G401 (cell line): ENCODE measurements around the gene RXRA. TPM values are rescaled to one million over a fixed set of nuclear protein-coding genes. Genes with fewer than 3 reads are reported as not detected.

Source experiments
- DNase-seq: peaks from one replicate; pipeline ENCODE4 v3.0.0-alpha.2; 2015; ENCODE audit warnings: low spot score
- in situ Hi-C: cut with HindIII; loops from 2 replicates; pipeline ENCODE4 v1.10.0; 2016; ENCODE audit warnings: low sequenced_read_pairs, mixed read lengths
- total RNA-seq: library from RNA; depleted of rRNA; stranded (reverse); fragments of >200 nt; shearing (Covaris generic); gene quantifications from 2 replicates; pipeline ENCODE4 v1.2.3, GENCODE V29; 2014

RXRA gene
- total RNA-seq, 1 experiment from 2014 or later, result 18.9 TPM

DNA sequence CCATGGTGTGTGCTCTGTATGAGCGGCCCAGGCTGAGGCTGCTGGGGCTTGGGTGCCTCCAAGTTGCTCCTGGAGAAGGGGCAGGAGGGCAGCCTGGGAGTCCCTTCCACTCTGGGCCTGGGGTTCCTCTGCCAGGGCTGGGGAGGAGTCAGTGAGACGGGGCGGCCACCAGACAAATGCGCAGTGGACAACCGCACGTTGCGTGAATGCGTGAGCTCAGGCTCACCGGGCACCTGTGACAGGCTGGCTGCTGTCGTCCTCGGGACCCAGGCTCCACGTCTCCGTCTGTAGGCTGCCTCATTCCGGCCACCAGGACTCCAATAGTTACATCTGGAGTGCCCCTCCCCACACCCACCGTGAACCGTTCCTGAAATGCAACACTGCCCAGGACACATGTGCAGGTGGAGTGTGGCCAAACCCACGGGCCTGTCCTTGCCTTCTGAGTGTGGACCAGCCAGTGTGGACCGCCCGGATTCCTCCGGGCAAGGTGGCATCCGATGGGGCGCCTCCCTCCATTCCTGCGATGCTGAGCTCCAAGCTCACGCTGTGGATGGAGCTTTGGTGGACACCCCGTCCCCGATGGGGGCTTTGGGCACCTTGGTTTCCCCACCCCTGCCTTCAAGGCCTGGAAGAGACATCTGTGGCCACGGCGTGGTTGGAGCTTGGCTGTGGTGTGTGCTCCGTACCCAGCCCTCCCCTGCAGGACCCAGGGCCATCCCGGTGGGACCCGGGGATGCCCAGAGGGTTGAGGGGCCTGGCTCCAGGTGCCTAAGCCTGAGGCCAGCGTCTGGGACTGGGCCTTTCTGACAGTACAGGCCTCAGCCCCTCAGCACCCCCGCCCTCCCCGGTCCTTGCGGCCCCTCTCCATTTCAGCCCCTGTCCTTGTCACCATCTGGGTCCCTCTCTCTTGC, 34.0 kb upstream of the RXRA start:
- no peak for DNase-seq

DNA sequence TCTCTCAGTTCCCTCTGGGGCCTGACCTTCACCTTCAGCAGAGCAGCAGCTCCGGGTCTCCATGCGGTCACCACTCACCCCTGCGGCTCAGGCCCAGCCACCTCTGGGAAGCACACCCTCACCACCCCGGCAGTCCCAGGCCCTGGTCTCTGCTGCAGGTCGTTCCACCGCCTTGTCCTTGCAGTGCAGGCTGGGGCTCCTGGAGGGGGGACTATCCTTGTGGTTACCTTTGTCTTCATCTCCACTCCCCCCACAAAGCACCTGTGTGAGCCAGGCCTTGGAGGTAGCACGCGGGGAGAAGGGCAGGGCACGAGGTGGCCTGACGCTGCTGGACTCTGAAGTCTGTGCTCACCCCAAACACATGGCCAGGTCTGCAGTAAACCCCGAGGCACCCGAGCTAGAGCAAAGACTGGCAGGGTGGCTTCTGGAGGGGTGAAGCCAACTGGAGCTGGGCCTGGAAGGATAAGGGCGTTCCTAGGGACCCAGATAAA, 33.2 kb upstream of the RXRA start:
- in situ Hi-C loops, result no loop called here
- DNase-seq, result no peak

More for the DNA sequence above, 34.0 kb upstream of the RXRA start:
- in situ Hi-C loops, result no loop called here

DNA sequence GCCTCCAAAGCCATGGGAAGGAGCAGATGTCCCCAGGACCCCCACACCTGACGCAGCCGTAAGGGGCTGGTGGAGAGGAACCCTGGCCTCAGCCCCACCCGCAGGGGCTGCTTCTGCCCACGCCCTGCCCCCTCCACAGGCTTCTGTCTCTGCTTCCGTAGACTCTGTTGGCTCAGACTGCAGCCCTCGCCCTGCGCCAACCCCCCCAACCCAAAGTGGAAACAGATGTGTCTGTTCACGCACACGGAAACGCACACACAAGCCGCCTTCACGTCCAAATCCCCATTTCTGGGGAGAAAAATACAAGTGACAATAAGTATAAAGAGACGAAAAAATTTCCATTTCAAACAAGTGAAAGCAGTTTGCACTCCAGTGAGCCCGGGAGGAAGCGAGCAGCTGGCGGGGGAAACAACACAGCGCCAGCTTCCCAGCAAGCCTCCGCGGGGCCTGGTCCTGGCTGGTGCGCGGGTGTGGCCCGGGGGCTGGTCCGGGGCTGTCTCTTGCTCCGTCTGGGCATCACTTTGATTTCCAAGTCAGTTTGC, 32.6 kb upstream of the RXRA start:
- DNase-seq, result no peak
- in situ Hi-C loops, result no loop called here

DNA sequence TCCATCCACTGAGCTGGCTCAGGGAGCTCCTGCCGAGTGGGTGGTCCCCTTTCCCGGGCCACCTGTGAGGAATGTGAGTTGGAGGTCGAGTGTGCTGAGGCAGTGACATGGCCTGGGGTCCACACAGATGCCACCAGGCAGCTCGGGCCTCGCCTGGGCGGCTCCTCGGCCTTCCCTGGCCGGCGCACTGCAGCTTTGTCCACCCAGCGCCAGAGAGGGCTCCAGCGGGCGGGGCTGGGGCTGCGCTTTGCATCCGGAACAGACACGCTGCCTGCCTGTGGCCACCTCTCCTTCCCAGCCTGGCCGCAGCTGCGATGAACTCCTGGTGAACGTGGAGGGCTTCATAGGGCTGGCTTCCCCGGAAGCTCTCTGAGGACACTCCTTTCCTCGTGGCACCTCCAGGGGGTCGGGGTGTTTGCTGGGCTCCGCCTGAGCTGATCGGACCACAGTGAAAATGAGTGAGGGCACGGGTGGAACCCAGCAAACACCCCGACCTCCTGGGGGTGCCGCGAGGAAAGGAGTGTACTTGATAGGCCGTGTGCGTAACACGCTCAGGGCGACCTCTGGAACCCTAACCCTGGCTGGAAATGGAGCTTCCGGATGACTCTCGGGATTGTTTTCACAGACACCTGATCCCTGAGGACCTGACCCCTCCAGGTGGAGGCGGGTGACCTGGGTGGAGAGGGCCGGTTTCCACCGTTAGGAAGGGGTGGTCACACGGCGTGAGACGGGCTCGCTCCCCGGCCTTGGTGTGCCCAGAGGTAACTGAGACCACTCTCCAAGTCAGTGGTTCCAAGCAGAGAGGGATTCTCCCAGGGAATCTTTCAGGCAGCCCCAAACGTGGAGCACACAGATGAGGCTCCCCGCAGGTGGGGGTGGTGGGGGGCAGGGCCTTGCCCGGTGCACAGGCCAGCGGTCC, 31.8 kb upstream of the RXRA start:
- in situ Hi-C loops, result no loop called here
- no peak for DNase-seq

DNA sequence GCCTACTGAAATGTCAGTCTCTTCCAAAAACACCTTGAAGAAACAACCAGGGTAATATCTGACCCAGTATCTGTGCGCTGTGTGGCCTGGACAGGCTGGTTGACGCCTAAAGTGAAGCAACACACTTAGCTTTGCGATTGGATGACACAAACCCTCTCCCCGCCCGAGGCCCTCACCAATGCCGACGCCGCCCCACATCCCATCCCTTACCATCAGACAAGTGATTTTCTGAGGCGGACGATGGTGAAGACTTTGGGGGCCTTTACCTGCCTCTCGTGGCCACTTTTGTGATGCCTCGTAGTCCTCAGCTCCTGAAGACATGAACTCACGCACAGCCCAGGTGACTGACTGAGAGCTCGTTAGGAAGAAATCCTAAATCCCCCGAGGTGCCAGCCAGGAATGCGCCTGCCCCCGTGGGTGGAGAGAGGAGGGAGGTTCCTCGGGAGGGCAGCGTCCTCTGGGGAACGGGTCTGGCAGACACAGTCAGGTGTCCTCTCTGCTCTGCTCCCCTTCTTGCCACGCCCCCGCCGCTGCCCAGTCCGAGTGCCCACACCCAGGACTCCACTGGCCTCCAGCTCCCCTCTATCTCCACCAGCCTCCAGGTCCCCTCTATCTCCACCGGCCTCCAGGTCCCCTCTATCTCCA, 31.0 kb upstream of the RXRA start:
- DNase-seq, result no peak
- in situ Hi-C loops, result no loop called here

DNA sequence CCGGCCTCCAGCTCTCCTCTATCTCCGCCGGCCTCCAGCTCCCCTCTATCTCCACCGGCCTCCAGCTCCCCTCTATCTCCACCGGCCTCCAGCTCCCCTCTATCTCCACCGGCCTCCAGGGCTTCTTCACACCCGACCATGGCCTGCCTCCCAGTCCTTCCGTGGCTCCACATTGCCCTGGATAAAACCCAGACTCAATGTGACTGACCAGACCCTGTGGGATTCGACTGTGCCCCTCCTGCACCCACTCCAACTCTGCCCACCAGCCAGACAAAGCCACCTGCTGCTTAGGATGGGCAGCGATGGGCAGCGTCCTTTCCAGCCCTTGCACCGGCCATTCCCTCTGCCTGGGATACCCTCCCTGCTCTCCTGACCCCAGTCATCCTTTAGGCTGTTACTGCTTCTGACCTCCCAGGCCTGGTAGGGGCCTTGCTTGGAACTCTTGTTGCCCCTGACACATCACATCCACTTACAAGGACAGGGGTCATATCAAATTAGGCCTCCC, 30.5 kb upstream of the RXRA start:
- in situ Hi-C loops, result no loop called here
- DNase-seq, result no peak

DNA sequence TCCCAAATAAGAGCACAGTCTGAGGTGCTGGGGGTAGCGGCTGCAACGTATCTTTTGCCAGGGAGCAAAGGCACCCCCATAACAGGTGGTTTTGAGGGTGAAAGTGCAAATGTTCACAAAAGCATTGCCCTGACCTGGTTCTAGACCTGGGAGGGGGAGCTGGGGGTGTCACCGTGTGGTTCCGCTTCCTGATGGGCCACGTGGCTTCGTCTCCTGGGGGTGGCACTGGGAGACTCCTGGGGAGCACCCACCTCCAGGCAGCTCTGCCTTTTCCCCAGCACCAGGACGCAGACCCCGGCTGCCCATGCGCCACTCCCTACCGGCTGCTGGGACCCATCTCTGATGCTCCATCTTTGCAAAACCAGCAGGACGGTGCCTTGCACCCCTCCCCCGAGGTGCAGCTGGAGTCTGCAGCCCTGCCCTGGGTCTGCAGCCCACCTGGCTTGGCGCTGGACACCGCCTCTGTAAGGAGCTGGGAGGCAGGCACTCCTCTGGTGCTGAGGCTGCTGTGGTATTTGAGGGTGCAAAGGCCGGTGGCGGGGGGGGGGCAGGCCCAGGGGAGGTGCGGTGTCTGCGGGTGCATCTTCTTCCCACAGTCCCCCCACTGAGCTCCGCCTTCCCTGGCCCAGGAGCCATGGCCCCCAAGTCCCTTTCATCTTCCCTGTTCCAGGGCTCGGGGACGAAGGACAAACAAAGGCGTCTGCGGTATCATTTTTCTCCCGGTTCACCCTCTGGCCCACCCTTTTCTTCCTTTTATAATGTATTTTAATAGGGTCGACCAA, 29.8 kb upstream of the RXRA start:
- in situ Hi-C loops, result no loop called here

DNA sequence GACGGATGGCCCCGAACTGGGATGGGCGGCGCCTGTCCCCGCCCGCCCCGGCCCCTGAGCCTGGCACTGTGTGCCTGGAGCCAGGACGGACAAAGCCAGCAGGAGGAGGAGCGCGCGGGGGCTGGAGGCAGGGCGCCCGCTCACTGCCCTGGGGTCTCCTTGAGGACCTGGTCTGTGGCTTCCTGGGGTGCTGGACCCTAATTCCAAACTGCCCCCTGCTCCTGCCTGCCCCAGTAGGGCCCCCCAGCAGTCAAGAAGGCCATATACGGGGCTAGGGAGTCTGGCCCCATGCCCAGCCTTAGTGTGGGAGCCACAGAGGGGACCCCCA, 29.2 kb upstream of the RXRA start:
- in situ Hi-C loops, result no loop called here
- no peak for DNase-seq

More for the DNA sequence above, 29.8 kb upstream of the RXRA start:
- no peak for DNase-seq

DNA sequence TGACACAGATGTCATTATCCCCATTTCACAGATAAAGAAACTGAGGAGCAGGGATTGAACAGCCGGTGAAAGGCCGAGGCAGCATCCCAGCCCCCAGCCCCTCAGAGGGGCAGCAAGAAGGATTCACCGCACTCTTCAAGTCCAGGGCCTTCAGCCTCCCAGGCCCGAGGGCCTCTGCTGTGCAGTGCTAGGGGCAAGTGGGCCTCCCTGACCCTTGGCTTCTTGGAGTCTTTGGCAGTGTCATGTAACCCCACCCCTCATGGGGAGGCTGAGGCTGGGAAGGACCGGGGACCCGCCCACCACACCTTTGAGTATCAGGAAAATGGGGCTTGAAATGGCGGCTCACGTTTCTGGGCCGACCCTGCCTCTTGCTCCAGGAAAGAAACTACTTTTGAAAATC, 28.7 kb upstream of the RXRA start:
- in situ Hi-C loops, result no loop called here
- DNase-seq, result no peak

DNA sequence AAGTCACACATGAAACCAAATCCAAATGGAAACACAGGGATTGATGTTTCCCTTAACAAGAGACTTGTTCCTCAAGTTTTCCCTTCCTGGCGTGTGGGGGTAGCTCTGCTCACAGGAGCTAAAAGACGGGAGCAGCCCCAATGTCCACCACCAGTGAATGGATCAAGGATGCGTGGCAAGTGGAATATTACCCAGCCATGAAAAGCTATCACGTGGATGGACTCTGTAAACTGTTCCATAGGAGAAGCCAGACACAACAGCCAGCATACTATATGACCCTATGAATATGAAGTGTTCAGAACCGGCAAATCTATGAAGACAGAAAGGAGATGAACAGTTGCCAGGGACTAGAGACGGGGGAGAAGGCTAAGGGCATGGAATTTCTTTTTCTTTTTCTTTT, 28.3 kb upstream of the RXRA start:
- in situ Hi-C loops, result no loop called here
- no peak for DNase-seq

DNA sequence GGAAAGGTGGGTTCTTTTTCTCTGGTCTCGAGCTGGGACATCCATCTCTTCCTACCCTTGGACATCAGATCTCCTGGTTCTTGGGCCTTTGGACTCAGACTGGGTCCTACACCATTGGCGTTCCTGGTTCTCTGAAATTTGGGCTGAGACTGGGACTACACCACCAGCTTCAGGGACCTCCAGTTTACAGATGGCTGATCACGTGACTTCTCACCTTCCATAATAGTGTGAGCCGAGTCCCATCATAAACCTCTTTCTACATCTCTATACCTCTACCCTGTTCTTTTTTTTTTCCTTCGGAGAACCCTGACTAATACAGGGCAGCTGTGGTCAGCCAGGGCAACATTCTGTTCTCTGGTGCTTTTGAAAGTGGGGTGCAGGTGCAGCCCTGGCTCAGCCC, 27.2 kb upstream of the RXRA start:
- DNase-seq, result no peak
- in situ Hi-C loops, result no loop called here

DNA sequence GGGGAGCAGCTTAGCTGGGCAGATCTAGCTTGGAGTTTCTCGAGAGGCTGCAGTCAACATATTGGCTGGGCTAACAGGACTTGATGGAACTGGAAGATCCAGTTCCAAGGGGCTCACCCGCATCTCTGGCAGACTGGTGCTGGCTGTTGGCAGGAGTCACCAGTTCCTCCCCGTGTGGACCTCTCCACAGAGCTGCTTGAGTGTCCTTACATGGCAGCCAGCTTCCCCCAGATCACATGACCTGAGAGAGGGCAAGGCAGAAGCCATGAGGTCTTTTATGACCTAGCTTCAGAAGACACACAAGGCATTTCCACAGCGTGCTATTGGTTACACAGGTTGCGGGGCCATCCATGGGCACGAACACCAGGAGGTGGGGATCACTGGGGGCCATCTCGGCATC, 26.4 kb upstream of the RXRA start:
- no peak for DNase-seq
- in situ Hi-C loops, result no loop called here

DNA sequence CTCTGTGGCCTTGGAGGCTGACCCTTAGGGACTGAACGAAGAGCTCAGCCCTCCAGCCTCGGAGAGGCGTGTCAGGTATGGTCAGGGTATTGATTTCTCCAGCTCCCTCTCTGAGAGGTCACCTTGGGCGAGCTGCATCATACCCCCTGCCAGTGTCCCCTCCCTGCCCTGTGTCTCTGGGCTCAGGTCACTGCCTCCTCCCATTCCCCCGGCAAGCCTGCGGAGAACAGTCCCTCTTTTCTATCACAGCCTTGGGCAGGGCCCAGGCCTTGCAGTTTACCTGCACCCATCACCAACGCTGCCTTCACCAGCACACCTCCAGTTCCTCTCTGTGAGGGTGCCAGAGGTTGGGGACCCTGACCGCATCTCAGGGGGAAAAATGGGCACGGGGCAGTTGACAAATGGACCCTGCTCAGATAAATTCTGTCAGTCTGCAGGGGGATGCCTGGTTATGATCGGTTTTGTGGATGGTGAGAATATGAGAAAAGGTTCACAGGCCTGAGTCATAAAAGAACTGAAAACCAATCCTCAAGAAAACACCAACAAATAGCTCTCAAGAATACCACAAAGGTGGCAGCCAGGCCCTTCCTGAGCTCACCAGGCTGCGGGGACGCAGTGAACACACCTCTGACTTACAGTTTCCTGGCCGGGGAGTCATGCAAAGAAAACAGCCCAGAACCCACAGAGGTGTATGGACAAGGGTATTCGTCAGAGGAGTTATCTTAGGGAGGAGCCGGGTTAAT, 24.7 kb upstream of the RXRA start:
- no peak for DNase-seq
- in situ Hi-C loops, result no loop called here

DNA sequence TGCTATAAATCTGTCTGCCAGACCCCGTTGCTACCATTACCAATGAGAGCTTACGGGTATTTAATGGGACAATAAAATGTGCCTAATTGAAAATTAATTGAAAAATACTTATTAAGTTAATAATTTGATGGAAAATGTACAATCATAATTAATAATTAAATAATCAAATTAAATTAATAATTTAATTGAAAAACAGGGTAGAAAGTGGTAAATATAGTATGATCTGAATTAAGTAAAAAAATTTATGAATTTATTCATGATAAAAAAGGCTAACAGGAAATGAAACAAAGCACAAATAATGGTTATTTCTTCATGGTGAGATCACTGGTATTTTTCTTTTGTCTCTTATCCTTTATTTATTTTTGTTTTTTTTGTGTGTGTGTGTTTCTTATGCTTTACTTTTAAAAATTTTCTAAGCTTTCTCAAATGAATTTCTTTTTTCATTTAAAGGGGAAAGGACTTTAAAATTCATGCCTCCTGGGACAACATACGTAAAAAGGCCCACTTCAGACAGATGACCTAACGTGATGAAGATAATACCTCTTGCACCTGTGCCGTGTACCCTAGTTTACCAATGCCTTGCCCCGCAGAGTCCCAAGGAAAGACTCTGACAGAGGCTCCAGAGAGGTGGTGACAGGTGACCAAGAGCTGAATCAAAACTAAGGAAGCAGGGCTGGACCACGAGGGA, 24.0 kb upstream of the RXRA start:
- no peak for DNase-seq
- in situ Hi-C loops, result no loop called here

DNA sequence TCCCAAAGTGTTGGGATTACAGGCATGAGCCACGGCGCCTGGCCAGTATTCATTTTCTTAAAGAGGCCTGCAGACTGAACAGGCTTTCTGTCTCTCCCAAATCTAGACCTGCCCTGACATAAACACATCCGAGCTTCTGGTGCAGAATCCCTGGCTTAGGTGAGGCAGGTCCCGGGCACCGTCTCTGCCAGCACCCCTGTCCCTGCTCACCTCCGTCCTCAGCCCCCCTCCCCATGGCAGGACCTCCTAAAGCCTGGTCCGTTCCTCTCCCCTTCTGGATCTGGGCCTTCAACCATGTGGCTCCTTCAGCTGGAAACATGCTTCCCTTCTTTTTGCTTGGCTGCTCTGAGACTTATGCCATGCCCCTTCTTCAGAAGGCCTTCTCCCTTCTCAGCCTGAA, 22.7 kb upstream of the RXRA start:
- no peak for DNase-seq
- in situ Hi-C loops, result no loop called here

DNA sequence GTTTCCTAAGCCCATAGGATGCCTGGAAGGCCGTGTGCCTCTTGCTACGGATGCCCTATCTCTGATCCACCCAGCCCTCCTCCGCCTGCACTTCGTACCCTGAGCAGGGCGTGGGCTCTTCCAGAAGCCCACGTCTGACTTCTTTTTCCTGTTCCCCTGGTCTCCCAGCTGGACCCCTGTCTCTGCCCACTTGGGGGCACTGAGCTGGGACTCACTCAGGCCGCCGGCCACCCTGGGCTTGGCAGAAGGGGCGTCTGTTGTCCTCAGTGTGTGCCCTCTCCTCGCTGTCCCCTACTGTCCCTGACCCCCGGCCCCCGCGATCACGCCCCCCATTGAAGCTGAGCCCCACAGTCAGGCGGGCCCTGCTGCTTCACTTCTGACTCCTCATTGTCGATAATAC, 22.0 kb upstream of the RXRA start:
- no peak for DNase-seq
- in situ Hi-C loops, result no loop called here

DNA sequence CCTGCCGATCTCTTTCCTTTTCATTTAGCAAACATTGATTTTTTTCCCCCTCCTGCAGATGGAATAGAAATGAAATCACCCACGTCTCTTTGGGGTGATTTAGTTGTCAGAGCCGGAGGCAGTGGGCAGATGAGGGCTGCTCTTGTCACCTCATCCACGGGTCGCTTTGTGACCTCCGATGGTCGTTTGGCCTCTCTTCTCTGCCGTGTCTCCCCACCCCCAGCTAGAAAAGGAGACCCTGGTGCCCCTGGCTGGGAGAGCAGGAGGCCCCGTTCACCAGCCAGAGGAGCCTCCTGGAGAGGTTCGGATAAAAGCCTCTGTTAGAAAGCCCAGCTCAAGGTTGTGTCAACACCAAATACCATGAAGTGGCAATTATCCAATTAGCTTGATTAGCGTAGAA, 21.6 kb upstream of the RXRA start:
- no peak for DNase-seq
- in situ Hi-C loops, result no loop called here
